Stimulated activated CD8-positive, alpha-beta memory T cell treated with anti-CD3 and anti-CD28 coated beads, Interleukin-2, amount 100 ng/mL, for 1 hour (primary cell): ENCODE results near the gene DAB2IP.

Experiments
- DNase-seq, 2 donors: peaks; one replicate each; pipeline ENCODE4 v3.0.0-alpha.2; 2020; ENCODE audit warnings: low read depth in 2 of 2

DAB2IP gene

GRCh38 chr9:121776001-121776738 lies 124.7 kb downstream of the DAB2IP start:
- no peak for DNase-seq

GRCh38 chr9:121776739-121777637 lies 125.6 kb downstream of the DAB2IP start:
- DNase-seq, result no peak

- no peak for DNase-seq
These were observed 127.1 kb downstream of the DAB2IP start for GRCh38 chr9:121778252-121779225.

- DNase-seq, result no peak
These were observed 128.1 kb downstream of the DAB2IP start for GRCh38 chr9:121779381-121780117.

GRCh38 chr9:121780177-121781040 lies 129.0 kb downstream of the DAB2IP start:
- no peak for DNase-seq

- DNase-seq, result no peak
These were observed 129.7 kb downstream of the DAB2IP start for GRCh38 chr9:121781145-121781548.

- no peak for DNase-seq
These were observed 130.4 kb downstream of the DAB2IP start for GRCh38 chr9:121781701-121782464.

GRCh38 chr9:121782514-121783110 lies 131.2 kb downstream of the DAB2IP start:
- no peak for DNase-seq

GRCh38 chr9:121783111-121783510 lies 131.7 kb downstream of the DAB2IP start:
- DNase-seq, result no peak

- no peak for DNase-seq
These were observed 132.4 kb downstream of the DAB2IP start for GRCh38 chr9:121783521-121784507.

- DNase-seq, result no peak
These were observed 133.4 kb downstream of the DAB2IP start for GRCh38 chr9:121784731-121785411.

- DNase-seq, result no peak
These were observed 134.5 kb downstream of the DAB2IP start for GRCh38 chr9:121785673-121786542.

GRCh38 chr9:121786543-121786948 lies 135.1 kb downstream of the DAB2IP start:
- no peak for DNase-seq

- DNase-seq, result no peak
These were observed 135.6 kb downstream of the DAB2IP start for GRCh38 chr9:121786998-121787422.

- no peak for DNase-seq
These were observed 137.4 kb downstream of the DAB2IP start for GRCh38 chr9:121788686-121789366.
